Coronary artery (tissue), 2 donors: ENCODE data around the gene ZNF101.
"Not testable (repeated sequence)": the region's sequence is repeated elsewhere in the genome, so short reads cannot be mapped to it uniquely, and the experiment has no call there.

Experiments used
- DNase-seq: peaks from one replicate; pipeline ENCODE4 v3.0.0-alpha.2; 2017; ENCODE audit warnings: low spot score
- H3K27ac ChIP-seq, 2 donors: fragments of 200-600 bp; sonication (generic); one replicate each; pipeline ENCODE4 v1.5.1; 2016 to 2019
- H3K4me3 ChIP-seq: fragments of 200-600 bp; sonication (generic); 2 replicates; pipeline ENCODE4 v1.5.1; 2016; ENCODE audit warnings: mild to moderate bottlenecking, moderate library complexity
- CTCF ChIP-seq: fragments of 200-600 bp; sonication (generic); IDR thresholded peaks from one replicate; pipeline ENCODE4 v1.5.1; 2019; ENCODE audit warnings: antibody characterized with exemption

ZNF101 gene

GRCh38 chr19:19662344-19662743, 6.3 kb upstream of the ZNF101 start:
- no peak for TF ChIP-seq CTCF
- Histone ChIP-seq H3K4me3 (peak overlapping the region; percentile 98), H3K27ac (no peak overlapping the region)

GRCh38 chr19:19662871-19663255, 5.8 kb upstream of the ZNF101 start:
- no peak for DNase-seq
- TF ChIP-seq CTCF, result no peak
- H3K4me3 ChIP-seq, result peak overlapping the region; percentile 98
- H3K27ac ChIP-seq, result peak overlapping the region; percentile 80 to 93

More at GRCh38 chr19:19662344-19662743, 6.3 kb upstream of the ZNF101 start:
- peak; percentile 54 for DNase-seq

- TF ChIP-seq CTCF, result no peak
- DNase-seq, result peak; percentile 98
- H3K27ac ChIP-seq, result peak within 1 kb of the TSS; percentile 80 to 93
- peak within 1 kb of the TSS; percentile 98 for H3K4me3 ChIP-seq
These were observed 5.2 kb upstream of the ZNF101 start, which contains the start of gene ATP13A1 for GRCh38 chr19:19663256-19664120. Gene ATP13A1 (minus strand): TSS chr19:19663676. CDS start chr19:19663666, 10 bp downstream.

DNA sequence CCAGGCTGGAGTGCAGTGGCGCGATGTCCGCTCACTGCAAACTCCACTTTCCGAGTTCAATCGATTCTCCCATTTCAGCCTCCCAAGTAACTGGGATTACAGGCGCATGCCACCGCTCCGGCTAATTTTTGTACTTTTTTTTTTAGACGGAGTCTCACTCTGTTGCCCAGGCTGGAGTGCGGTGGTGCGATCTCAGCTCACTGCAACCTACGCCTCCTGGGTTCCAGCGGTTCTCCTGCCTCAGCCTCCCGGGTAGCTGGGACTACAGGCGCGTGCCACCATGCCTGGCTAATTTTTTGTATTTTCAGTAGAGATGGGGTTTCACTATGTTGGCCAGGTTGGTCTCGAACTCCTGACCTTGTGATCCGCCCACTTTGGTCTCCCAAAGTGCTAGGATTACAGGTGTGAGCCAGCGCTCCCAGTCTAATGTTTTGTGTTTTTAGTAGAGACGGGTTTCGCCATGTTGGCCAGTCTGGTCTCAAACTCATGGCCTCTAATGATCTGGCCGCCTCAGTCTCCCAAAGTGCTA, 3.2 kb upstream of the ZNF101 start:
- not testable (repeated sequence) for H3K4me3 ChIP-seq, H3K27ac ChIP-seq, DNase-seq

- DNase-seq, result no peak
- Histone ChIP-seq H3K27ac (no peak overlapping the region), H3K4me3 (peak overlapping the region; percentile 89)
- no peak for TF ChIP-seq CTCF
These were observed 1.5 kb downstream of the ZNF101 start for GRCh38 chr19:19670070-19670551.

- Histone ChIP-seq H3K4me3 (no peak overlapping the region), H3K27ac (no peak overlapping the region)
- DNase-seq, result no peak
- no peak for TF ChIP-seq CTCF
These were observed 4.2 kb downstream of the ZNF101 start for GRCh38 chr19:19672816-19673215.

DNA sequence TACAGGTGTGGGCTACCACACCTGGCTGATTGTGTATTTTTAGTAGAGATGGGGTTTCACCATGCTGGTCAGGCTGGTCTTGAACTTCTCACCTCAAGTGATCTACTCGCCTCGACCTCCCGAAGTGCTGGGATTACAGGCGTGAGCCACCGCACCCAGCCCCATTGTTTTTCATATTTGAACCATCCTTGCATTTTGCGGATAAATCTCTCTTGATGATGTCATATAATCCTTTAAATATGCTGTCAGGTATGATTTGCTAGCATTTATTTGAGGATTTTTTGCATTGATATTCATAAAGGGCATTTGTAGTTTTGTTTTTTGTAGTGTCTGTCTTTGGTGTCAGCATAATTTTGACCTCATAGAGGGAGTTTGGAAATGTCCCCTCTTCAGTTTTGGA, 5.7 kb downstream of the ZNF101 start:
- DNase-seq, result no peak
- H3K4me3 ChIP-seq, result no peak overlapping the region
- H3K27ac ChIP-seq, result no peak overlapping the region
- TF ChIP-seq CTCF, result no peak
